Stimulated activated CD4-positive, alpha-beta T cell treated with anti-CD3 and anti-CD28 coated beads, Interleukin-4, amount 100 ng/mL, for 48 hours (primary cell): ENCODE results near the gene ATAD3B.
"Not testable (repeated sequence)": the region's sequence is repeated elsewhere in the genome, so short reads cannot be mapped to it uniquely, and the experiment has no call there.

Experiments used
- DNase-seq, 2 donors: peaks; one replicate each; pipeline ENCODE4 v3.0.0-alpha.2; 2020; ENCODE audit warnings: low read depth in 2 of 2

The ATAD3B gene, protein sequence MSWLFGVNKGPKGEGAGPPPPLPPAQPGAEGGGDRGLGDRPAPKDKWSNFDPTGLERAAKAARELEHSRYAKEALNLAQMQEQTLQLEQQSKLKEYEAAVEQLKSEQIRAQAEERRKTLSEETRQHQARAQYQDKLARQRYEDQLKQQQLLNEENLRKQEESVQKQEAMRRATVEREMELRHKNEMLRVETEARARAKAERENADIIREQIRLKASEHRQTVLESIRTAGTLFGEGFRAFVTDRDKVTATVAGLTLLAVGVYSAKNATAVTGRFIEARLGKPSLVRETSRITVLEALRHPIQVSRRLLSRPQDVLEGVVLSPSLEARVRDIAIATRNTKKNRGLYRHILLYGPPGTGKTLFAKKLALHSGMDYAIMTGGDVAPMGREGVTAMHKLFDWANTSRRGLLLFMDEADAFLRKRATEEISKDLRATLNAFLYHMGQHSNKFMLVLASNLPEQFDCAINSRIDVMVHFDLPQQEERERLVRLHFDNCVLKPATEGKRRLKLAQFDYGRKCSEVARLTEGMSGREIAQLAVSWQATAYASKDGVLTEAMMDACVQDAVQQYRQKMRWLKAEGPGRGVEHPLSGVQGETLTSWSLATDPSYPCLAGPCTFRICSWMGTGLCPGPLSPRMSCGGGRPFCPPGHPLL

DNA sequence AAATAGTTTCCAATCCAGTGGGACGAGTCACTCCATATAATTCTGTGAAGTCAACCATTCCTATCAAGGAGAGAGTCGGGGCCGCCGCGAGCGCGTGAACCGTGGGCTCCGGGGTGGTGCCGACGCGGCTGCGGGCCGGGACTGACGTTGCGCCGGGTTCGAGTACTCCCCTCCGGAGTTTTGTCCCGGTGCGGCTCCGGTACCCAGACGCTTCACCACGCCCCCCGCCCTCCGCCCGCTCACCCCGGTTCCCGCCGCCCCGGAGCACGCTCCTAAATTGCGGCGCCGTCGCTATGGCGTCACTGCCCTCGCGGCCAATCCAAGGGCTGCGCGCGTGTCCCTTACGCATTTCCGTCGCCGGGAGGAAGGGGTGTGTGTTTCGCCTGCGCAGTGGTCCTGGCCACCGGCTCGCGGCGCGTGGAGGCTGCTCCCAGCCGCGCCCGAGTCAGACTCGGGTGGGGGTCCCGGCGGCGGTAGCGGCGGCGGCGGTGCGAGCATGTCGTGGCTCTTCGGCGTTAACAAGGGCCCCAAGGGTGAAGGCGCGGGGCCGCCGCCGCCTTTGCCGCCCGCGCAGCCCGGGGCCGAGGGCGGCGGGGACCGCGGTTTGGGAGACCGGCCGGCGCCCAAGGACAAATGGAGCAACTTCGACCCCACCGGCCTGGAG, at the start of gene ATAD3B:
Gene ATAD3B, plus strand, starts transcription at position 377 of the 664 bp plus-strand sequence. Its CDS starts 120 bp downstream, at position 497.
- peak; percentile 94 to 95 for DNase-seq

DNA sequence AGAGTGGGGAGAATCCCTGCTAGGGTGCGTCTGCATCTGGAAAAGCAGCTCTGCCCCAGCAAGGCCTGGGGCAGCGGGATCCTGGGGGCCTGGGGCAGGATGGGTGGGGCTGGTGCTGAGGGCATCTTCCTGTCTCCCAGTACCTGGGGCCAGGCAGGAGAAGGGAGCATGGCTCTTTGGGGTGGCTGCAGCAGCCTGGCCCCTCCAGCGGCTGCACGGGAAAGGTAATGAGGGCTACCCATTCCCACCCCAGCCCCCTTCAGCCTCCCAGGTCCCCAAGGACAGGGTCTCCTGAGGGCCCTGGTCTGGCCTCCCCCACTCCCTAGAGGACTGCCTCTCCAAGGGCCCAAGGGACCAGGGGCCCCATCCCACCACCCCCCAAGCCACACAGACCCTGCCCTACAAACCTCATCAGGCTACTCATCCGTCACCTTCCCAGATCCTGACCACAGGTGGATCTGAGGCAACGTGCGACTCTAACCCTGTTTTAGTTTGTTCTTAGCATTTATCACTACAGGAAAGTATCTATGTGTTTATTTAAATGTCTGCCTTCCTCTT, 49.6 kb upstream of the ATAD3B start:
- no peak for DNase-seq

DNA sequence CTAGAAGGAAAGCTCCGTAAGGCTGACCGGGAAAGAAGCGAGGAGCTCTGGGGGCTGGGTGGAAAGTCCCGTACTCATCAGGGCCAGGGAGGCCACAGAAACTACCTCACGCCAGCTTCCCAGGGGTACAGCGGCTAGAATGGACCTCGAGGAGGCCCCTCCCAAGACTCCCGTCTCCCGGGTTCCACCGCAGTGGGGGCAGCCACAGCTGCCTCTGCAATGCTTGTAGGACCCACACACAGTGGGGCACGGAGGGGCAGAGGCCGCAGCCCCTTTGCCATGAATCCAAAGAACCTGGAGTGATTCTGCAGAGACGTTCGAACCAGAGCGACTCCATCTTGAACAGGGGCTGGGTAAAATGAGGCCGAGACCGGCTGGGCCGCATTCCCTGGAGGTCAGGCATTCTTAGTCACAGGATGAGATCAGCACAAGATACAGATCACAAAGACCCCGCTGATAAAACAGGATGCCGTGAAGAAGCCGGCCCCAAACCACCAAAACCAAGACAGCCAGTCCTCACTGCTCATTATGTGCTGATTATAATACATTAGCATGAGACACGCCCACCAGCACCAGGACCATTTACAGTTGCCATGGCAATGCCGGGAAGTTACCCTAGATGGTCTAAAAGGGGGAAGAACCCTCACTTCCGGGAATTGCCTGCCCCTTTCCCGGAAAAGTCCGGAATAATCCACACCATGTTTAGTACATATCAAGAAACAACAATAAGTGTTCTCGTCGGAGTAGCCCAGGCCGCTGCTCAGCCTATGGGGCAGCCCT, 48.9 kb upstream of the ATAD3B start:
- no peak for DNase-seq

DNA sequence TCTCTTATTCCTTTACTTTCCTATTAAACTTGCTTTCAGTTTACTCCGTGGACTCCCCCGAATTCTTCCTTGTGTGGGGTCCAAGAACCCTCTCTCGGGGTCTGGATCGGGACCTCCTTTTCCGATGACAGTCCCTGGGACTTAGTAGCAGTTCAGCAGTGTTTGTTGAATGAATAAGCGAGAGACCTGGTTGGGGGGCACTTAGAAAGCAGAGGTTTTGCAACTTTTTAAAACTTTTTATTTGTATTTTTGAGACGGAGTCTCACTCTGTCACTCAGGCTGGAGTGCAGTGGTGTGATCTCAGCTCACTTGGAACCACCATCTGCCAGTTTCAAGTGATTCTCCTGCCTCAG, 48.3 kb upstream of the ATAD3B start:
- DNase-seq = no peak

DNA sequence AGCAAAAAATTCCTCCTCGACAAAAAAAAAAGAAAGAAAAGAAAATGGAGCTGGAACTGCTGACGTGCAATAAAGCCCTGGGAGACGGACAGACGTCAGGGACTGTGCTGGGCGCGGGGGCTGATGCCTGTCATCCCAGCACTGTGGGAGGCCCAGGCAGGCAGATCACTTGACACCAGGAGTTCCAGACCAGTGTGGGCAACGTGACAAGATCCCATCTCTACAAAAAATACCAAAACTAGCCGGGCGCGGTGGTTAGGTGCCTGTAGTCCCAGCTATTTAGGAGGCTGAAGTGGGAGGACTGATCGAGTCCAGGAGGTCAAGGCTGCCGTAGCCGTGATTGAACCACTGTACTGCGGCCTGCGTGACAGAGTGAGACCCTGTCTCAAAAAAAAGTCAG, 46.9 kb upstream of the ATAD3B start:
- no peak for DNase-seq

DNA sequence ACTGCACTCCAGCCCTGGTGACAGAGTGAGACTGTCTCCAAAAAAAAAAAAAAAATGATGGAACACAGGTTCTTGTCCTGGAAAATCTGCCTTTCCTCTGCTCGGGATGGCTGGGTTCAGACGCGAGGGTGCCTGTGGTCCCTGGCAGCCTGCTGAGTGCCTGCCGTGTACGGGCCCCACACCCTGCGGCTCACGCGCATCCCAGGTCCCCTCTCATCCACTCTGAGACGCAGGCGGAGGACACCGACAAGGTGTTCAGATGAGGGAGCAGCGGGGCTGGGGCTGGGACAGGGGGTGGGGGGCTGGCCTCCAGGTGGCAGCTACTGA, 46.2 kb upstream of the ATAD3B start:
- DNase-seq = no peak

DNA sequence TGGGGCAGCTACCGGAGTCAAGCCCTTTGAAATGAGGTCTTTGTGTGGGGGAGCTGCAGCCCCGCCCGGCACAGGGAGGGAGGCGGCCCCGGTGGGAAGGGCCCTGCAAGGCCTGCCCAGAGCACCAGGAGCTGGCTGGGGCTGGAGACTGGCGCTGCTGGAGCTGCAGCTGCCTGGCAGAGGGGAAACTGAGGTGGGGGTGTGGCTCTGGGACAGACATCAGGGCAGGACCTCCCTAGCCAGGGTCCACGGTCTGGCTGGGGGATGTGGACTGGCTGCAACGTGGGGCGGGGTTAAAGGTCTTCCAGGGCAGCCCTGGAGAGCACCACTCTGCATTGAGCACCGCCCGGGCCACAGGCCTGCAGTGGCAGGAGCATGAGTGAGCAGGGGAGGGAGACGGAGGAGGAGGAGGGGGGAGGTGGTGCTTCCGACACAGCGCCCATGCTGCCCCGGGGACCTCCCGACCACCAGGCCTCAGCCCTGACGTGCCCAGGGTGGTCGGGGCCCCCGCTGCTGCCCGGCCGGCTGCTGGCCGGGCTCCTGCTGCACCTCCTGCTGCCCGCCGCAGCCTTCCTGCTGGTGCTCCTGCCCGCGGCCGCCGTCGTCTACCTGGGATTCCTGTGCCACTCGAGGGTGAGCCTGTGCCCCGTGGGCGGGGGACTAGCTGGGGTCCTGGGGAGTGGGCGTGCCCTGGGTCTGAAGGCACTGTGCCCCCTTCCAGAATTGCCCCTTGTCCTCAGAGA, 45.6 kb upstream of the ATAD3B start:
- DNase-seq = no peak

DNA sequence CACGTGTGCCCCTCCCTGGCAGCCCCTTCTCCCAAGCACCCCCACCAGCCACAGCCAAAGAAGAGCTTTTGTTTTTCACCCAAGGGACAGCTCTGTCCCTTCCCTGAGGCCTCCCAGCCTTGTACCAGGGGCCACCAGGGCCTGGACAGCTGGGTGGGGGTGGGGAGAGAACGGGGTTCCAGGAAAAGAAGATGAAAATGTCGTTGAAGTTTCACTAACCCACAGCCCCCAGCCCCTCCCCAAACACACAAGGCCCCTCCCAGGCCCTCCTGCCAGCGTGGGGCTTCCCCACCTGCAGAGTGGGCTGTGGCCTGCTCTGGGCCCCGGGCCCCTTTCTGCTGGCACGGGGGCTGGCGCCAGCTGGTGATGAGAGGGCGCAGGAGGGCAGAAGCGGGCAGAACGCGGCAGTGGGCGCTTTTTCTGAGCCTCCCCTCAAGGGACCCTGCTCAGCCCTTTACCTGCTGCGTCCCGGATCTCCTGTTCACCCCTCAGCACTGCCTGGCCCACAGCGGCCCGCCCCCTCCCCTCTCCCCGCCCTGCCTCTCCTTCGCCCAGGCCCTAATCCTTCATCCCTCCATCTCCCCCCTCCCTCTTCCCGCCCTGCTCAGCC, 45.0 kb upstream of the ATAD3B start:
- DNase-seq = no peak

DNA sequence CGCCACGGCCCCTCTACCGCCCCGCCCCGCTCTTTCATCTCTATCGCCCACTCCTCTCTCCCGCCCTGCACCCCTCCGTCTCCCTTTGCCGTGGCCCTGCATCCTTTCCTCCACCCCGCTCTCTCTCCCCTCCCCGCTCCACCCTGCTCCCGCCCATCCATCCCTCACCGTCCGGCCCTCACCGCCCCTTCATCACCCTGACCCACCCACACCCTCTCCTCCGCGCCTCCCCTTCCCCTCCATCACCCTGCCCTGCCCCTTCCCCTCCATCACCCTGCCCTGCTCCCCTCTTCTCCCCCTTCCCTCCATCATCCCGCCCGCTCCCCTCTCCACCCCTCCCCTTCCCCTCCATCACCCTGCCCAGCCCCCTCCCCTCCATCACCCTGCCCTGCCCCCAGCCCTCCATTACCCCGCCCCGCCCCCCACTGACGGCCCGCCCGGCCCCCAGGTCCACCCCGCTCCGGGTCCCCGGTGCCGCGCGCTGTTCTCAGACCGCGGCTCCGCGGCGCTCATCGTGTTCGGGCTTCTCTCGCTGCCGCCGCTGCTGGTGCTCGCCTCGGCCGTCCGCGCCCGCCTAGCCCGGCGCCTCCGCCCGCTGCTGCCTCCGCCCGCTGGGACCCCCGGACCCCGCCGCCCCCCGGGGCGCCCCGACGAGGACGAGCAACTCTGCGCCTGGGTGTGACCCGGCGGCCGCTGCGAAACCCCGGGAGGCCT, 44.3 kb upstream of the ATAD3B start:
- DNase-seq = no peak

DNA sequence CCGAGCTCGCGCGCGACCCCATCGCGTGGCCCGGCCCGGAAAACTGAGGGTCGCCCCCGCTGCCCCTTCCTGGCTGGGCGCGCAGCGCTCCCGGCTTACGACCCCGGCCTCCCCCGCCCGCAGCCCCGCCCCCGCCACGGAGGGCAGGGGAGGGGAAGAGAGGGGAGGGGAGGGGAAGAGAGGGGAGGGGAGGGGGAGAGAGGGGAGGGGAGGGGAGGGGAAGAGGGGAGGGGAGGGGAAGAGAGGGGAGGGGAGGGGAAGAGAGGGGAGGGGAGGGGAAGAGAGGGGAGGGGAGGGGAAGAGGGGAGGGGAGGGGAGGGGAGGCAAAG, 43.8 kb upstream of the ATAD3B start:
- no peak for DNase-seq

DNA sequence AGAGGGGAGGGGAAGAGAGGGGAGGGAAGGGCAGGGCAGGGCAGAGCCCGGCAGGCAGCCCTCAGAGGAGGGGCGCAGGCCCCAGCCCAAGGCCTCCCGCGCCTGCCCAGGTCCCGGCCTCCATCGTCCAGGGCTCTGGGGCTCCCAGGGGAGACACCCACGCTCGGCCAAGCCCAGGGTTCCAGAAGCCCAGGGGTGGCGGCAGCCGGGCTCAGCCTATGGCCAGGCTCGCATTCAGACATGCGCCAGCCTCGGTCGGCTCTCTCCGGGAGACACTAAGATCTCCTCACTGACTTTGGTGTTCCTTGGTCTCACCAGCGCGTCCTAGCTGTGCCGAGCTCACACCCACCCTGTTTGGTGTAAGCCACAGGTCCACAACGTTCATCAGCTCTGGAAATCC, 43.4 kb upstream of the ATAD3B start:
- no peak for DNase-seq

DNA sequence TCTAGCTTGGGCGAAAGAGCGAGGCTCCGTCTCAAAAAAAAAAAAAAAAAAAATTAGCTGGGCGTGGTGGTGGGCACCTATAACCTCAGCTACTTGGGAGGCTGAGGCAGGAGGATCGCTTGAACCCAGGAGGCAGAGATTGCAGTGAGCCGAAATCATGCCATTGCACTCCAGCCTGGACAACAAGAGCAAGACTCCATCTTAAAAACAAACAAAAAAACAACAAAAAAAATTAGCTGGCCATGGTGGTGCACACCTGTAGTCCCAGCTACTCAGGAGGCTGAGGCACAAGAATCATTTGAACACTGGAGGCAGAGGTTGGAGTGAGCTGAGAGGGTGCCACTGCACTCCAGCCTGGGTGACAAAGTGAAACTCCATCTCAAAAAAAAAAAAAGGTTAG, 42.6 kb upstream of the ATAD3B start:
- DNase-seq = not testable (repeated sequence)

DNA sequence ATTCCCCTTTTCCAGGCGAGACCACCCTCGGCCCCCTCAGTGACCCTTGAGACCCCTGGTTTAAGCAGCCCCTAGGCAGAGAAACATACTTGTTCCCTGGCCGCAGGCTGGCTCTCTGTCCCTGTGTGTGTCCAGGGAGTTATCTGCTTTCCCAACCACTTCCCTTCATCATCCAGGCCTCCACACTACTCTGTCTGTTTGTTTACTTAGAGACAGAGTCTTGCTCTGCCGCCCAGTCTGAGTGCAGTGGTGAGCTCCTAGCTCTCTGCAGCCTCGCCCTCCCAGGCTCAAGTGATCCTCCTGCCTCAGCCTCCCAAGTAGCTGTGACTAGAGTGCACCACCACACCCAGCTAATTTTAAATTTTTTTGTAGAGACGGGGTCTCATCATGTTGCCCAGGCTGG, 41.9 kb upstream of the ATAD3B start:
- no peak for DNase-seq

DNA sequence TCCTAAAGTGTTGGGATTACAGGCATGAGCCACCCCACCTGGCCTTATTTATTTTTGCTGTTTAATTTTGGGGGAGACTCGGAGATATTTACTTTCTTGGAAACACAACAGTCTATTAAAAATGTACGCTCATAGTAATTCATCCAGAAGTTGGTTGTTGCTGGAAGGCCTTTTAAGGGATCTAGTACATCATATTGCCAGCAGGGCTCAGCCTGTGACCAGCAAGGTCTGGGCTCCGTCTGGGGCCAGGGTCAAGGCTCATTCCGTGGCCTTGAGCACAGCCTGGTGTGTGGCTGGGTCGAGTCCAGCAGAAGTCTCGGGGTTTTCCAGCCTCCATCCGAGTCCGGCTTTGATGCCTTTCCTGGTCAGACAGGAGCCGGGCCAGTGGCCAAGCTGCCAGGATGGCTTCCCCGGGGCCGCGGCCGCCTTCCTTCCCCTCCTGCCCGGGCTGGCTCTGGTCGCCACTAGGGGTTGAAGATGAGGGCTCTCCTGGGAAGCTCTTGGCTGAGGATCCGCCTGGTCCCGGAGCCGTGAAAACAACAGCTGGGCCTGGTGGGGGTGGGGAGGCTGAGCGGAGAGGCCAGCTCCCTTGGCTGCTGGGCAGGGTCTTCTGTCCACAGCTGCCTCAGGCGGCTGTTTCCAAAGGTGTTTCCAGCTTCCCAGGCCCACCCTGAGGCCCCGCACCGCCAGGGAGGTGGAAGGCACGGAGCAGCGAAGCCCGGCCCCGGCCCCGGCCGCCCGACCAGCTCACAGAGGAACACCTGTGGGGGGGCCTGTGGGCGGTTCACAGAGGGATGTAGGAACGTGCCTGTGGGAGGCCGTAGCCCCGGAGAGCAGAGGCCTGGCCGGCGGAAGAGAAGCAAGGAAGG, 41.2 kb upstream of the ATAD3B start:
- no peak for DNase-seq

DNA sequence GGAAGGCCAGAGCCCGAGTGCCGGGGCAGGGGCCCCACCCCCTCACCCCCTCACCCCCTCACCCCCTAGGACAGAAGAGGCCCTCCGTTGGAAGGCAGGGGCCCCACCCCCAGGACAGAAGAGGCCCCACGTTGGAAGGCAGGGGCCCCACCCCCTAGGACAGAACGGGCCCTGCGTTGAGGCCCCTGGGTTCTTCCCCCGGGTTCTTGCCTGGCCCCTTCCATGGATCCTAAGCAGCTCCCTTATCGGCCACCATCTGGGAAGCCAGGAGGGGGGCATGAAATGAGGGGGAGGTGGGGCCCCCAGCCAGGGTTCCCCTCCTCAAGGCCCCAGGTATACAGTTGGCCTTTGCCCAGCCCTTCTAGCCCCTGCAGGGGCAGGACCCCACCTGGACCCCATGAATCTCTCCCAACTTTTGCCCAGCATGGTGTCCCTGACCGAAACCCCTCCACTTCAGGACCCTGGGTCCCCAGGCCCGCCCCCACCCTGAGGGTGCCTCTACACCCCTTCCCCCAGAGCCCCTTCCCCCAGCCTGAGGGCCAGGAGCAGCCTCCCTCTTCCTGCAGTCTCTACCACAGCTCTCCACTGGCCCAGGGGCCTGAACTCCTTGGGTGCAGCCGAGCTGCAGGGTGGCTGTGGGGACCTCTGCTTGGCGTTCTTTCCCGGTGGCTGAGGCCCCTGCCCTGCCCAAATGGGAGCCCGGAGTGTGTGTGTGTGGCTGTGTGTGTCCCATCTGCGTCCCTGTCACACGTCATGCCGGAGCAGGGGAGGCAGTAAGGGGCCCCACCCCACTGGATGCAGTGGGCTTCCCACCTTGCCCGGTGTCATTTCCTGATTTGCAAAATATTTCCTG, 40.3 kb upstream of the ATAD3B start:
- DNase-seq = no peak

DNA sequence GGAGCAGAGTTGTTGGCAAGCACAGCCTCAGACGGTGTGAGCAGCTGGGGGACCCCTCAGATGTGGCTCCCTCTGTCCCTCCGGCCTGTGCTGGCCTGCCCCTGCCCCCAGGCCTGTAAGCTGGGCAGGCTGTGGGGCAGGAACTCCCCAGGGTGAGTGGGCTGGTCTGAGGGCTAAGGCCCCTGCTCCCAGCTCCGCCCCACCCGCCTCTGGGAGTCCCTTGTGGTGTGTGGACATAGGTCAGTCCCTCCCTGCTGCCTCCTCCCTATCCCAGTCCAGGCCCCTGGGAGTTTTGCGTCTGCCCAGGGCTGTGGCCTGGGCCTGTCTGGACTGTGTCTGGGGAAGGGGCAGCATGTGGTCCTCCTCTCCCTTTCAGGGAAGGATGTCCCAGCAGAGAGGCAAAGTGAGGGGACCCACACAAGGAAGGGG, 39.7 kb upstream of the ATAD3B start:
- no peak for DNase-seq

DNA sequence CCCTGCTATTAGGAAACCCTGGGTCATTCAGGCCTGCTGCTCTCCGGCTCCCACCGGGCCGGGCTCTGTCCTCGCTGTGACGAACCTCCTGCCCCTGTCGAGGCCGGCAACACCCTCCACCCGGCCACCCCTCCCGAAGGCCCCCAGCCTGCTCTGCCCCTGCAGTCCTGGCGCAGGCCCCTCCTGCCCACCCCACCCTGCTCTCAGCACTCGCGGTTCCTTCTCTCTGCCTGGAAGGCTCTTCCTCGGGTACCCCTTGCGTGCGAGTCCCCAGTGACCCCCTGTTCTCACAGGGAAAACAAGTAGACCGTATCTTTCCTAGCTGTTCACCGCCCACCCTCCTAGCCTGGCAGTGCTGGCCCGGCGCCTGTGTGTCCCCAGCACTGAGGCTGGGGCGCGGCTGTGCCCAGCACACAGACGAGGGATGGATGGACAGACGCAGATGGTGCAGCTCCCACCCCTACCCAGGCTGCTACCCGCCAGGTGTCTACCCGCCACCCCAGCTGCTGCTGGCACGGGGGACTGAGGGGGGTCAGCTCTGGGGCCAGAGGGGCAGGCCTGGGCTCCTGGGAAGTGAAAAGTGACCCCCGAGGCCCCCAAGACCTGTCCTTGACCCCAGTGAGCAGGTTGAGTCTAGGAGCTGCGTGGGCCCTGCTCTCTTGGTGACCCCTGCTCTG, 39.2 kb upstream of the ATAD3B start:
- DNase-seq = no peak
